Osteoblast (primary cell): ENCODE measurements around the gene MEGF11. TPM values are rescaled to one million over a fixed set of nuclear protein-coding genes. Genes with fewer than 3 reads are reported as not detected.

Experiments
- DNase-seq: peaks from one replicate; pipeline ENCODE4 v3.0.0; 2011; ENCODE audit warnings: low spot score, mixed read lengths; ENCODE audit not compliant: insufficient read length; ENCODE audit errors: missing footprints
- H2AFZ ChIP-seq: 2 replicates; pipeline ENCODE4 v1.6.0; 2011; ENCODE audit warnings: mild to moderate bottlenecking, low read length
- H3K27ac ChIP-seq: 2 replicates; pipeline ENCODE4 v1.5.1; 2011; ENCODE audit warnings: mild to moderate bottlenecking, low read depth, low read length, moderate library complexity
- H3K27me3 ChIP-seq: 2 replicates; pipeline ENCODE4 v1.6.0; 2012; ENCODE audit warnings: mild to moderate bottlenecking, control low read depth, inconsistent platforms, low read length, moderate library complexity; ENCODE audit not compliant: insufficient read depth
- H3K36me3 ChIP-seq: 2 replicates; pipeline ENCODE4 v1.5.1; 2011; ENCODE audit warnings: mild to moderate bottlenecking, low read length, control low read depth, moderate library complexity; ENCODE audit not compliant: insufficient read depth
- H3K4me1 ChIP-seq: 2 replicates; pipeline ENCODE4 v1.5.1; 2011; ENCODE audit warnings: mild to moderate bottlenecking, low read length, control low read depth, moderate library complexity; ENCODE audit not compliant: insufficient read depth
- H3K4me2 ChIP-seq: 2 replicates; pipeline ENCODE4 v1.6.0; 2011; ENCODE audit warnings: mild to moderate bottlenecking, low read length; ENCODE audit not compliant: insufficient read depth
- H3K4me3 ChIP-seq: fragments of 200-600 bp; sonication (generic); 3 replicates; pipeline ENCODE4 v1.5.1; 2012; ENCODE audit warnings: mild to moderate bottlenecking, low read length, inconsistent platforms; ENCODE audit not compliant: insufficient read depth
- H3K79me2 ChIP-seq: 2 replicates; pipeline ENCODE4 v1.6.0; 2012; ENCODE audit warnings: mild to moderate bottlenecking, low read length, control low read depth, inconsistent platforms; ENCODE audit not compliant: insufficient read depth
- H3K9me3 ChIP-seq: 2 replicates; pipeline ENCODE4 v1.5.1; 2011; ENCODE audit warnings: low read depth, low read length, control low read depth
- H4K20me1 ChIP-seq: 2 replicates; pipeline ENCODE4 v1.6.0; 2012; ENCODE audit warnings: mild to moderate bottlenecking, low read length, control low read depth; ENCODE audit not compliant: insufficient read depth
- CTCF ChIP-seq: IDR thresholded peaks from 2 replicates; pipeline ENCODE4 v1.5.1; 2011; ENCODE audit warnings: mild to moderate bottlenecking, low read depth, low read length, moderate library complexity; ENCODE audit errors: extremely low read depth
- total RNA-seq: library from RNA; depleted of rRNA; stranded (reverse); fragments of >200 nt; gene quantifications from 2 replicates; pipeline ENCODE4 v1.2.3, GENCODE V29; 2012

The MEGF11 gene
- total RNA-seq, 1 donor = not detected

DNA sequence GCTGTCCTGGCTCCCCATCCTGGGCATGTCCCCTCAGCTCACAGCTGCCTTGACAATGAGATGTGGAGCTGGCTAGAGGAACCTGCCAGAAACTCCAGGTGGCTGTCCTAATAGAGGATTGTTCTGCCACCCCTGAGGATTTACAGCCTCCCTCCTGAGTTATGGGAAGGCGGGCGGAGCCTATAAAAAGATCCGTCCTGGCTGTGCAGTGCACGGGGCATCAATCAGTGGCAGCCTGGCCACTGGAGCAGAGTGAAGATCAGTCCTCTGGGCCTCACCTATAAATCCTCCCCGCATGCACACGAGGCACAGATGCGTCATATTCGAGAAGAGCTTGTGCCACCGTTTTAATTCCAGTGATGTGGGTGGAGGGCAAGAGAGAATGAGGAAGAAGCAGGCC, 90.0 kb downstream of the MEGF11 start:
- peak; percentile 14 for DNase-seq
- H3K9me3 ChIP-seq = no peaks in the 10 kb centered on the region
- no peaks in the 10 kb centered on the region for H3K79me2 ChIP-seq
- H3K27ac ChIP-seq = no peak overlapping the region
- H3K4me1 ChIP-seq = no peaks in the 10 kb centered on the region
- H3K27me3 ChIP-seq = peaks cover 3% of the 10 kb centered on the region
- no peak overlapping the region for H2AFZ ChIP-seq
- H3K36me3 ChIP-seq = no peaks in the 10 kb centered on the region
- H3K4me3 ChIP-seq = no peak overlapping the region
- H3K4me2 ChIP-seq = no peak overlapping the region
- H4K20me1 ChIP-seq = no peaks in the 10 kb centered on the region
- no peak for TF ChIP-seq CTCF

DNA sequence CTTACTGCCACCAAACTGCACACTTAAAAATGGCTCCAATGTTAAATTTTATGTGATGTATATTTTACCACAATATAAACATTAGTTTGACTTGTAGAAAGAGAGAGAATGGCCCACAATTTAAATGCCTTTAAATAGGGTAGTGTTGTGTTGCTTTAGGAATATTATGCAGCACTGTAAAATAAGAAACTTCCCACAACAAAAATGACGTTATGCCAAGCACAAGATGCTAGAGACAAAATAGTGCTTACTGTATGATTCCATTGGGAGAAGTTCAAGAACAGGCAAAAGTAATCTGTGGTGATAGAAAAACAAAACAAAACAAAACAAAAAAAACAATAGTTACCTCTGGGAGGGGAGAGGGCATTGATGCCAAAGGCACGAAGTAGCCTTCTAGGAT, 91.3 kb downstream of the MEGF11 start:
- no peaks in the 10 kb centered on the region for H3K9me3 ChIP-seq
- no peak for DNase-seq
- H3K36me3 ChIP-seq = no peaks in the 10 kb centered on the region
- peaks cover 7% of the 10 kb centered on the region for H3K27me3 ChIP-seq
- no peaks in the 10 kb centered on the region for H4K20me1 ChIP-seq
- no peaks in the 10 kb centered on the region for H3K79me2 ChIP-seq
- H2AFZ ChIP-seq = no peak overlapping the region
- TF ChIP-seq CTCF = no peak
- H3K4me1 ChIP-seq = no peaks in the 10 kb centered on the region
- H3K4me3 ChIP-seq = no peak overlapping the region
- H3K4me2 ChIP-seq = no peak overlapping the region
- no peak overlapping the region for H3K27ac ChIP-seq

DNA sequence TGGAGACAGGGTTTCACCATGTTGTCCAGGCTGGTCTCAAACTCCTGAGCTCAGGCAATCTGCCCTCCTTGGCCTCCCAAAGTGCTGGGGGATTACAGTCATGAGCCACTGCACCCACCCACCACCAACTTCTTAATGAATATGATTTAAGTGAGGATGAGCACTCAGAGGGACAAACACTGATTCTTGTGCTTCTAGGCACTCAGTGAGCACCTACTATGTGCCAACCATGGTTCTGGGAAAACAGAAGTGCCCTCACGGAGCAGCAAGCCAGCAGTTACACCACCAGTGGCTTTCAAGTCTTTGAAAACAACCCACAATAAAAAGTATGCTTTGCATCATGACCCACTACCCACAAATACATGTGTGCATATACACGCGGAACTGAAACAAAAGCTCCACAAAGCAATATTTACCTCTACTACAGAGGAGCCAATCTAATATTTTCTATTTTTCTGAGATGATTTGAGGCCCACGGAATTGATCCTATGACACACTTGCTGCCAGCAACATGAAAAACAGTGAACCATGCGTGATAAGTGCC, 91.9 kb downstream of the MEGF11 start:
- no peaks in the 10 kb centered on the region for H3K4me1 ChIP-seq

DNA sequence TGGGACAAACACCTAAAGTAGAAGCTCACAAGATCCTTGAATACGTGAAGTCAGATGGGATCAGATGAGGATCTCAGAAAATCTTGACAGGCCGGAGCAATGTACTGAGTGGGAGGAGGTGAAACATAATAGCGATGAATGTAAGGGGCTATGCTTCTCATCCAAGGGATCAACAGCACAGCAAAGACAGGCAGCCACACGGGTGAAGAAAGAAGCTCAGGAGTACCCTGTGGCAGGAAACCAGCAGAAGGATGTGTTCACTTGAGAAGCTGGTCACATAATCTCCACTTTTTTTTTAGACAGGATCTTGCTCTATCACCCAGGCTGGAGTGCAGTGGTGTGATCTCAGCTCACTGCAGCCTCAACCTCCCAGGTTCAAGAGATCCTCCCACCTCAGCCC, 92.4 kb downstream of the MEGF11 start:
- no peak for TF ChIP-seq CTCF
- DNase-seq = peak; percentile 5
- Histone ChIP-seq H3K27ac (no peak overlapping the region), H3K4me3 (no peak overlapping the region), H3K36me3 (no peaks in the 10 kb centered on the region), H3K27me3 (peaks cover 7% of the 10 kb centered on the region), H2AFZ (no peak overlapping the region), H3K4me1 (no peaks in the 10 kb centered on the region), H3K9me3 (no peaks in the 10 kb centered on the region), H3K79me2 (no peaks in the 10 kb centered on the region), H3K4me2 (no peak overlapping the region), H4K20me1 (no peaks in the 10 kb centered on the region)

More for the DNA sequence above, 91.9 kb downstream of the MEGF11 start:
- Histone ChIP-seq H3K9me3 (no peaks in the 10 kb centered on the region), H3K4me2 (no peak overlapping the region), H3K27ac (no peak overlapping the region), H3K27me3 (peaks cover 7% of the 10 kb centered on the region), H3K4me3 (no peak overlapping the region), H2AFZ (no peak overlapping the region), H3K79me2 (no peaks in the 10 kb centered on the region), H3K36me3 (no peaks in the 10 kb centered on the region), H4K20me1 (no peaks in the 10 kb centered on the region)
- no peak for TF ChIP-seq CTCF
- DNase-seq = no peak
